ENCODE measurements around the gene DNM3.

The DNM3 gene

GRCh38 chr1:172442404-172442803 is 601.1 kb downstream of the DNM3 start:
- TF ChIP-seq, protein P1, sequence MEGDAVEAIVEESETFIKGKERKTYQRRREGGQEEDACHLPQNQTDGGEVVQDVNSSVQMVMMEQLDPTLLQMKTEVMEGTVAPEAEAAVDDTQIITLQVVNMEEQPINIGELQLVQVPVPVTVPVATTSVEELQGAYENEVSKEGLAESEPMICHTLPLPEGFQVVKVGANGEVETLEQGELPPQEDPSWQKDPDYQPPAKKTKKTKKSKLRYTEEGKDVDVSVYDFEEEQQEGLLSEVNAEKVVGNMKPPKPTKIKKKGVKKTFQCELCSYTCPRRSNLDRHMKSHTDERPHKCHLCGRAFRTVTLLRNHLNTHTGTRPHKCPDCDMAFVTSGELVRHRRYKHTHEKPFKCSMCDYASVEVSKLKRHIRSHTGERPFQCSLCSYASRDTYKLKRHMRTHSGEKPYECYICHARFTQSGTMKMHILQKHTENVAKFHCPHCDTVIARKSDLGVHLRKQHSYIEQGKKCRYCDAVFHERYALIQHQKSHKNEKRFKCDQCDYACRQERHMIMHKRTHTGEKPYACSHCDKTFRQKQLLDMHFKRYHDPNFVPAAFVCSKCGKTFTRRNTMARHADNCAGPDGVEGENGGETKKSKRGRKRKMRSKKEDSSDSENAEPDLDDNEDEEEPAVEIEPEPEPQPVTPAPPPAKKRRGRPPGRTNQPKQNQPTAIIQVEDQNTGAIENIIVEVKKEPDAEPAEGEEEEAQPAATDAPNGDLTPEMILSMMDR (conservative IDR thresholded peaks at IDR 0.05; ENCODE audit: low read depth, low read length) = no peak
- no peak overlapping the region for H3K4me3 ChIP-seq (ENCODE audit: low read depth, low read length)
- no peak for DNase-seq (ENCODE audit: low read depth)

DNA sequence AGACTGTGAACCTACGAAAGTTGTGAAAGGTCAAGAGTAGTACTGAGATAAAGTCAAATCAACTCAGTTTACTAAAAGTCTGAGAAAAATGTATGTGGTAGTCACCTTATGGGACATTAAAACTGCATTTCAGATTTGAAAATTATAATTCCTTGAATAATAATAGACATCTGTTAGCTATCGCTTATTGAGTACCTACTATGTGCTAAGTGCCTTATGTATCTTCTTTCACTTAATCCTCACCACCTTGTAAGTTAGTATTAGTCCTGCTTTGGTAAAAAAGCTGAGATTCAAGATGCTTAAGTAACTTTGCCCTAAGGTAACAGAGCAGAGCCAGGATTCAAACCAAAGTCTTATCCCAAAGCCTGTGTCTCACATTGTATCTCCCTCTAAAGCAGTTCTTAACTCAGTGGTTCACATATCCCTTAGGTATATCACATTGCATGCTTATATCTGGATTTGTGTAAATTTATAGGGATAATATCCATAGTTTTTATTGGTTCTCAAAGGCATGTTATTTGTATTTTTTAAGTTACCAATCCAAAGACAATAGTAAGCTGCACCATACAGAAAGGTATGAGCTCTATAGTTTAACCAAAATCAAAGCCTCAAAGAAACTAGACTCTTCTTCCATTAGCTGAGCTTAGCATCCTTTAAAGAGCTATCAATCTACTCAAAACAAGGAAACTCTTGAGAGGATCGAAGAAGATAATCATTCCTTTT is 601.7 kb downstream of the DNM3 start:
- TF ChIP-seq, protein P1 (conservative IDR thresholded peaks at IDR 0.05; ENCODE audit: low read depth, low read length) = no peak
- H3K4me3 ChIP-seq (ENCODE audit: low read depth, low read length) = peak overlapping the region; percentile 89
- no peak for DNase-seq (ENCODE audit: low read depth)

- DNase-seq (ENCODE audit: low read depth) = peak; percentile 91
- H3K4me3 ChIP-seq (ENCODE audit: low read depth, low read length) = peak within 1 kb of the TSS; percentile 89
- TF ChIP-seq, protein P1 (conservative IDR thresholded peaks at IDR 0.05; ENCODE audit: low read depth, low read length) = peak; percentile 94
Measured at GRCh38 chr1:172443666-172444453, 602.6 kb downstream of the DNM3 start, which contains the start of gene PIGC. TSS of gene PIGC (minus strand) at chr1:172444069. CDS start at chr1:172442622, 1,447 bp downstream.

DNA sequence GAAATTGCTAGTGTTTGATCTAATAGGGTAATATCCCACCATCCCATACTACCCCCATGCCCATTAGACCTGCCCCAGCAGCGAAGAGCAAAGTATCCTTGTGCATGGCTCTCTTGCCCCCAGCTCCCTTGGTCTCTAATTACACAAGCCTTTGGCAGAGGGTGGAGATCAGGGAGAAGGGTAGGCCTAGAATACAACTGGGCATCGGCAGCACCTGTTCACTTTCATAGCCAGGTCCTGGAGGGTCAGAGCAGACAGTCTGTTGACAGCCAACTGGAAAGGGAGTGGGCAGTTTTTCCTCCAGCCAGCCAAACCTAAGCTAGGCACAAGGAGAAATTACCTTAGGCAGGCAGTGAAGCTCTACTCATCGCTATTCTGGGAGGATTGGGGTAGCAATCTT is 605.2 kb downstream of the DNM3 start:
- H3K4me3 ChIP-seq (ENCODE audit: low read depth, low read length) = no peak overlapping the region
- TF ChIP-seq, protein P1 (conservative IDR thresholded peaks at IDR 0.05; ENCODE audit: low read depth, low read length) = no peak
- DNase-seq (ENCODE audit: low read depth) = no peak

DNA sequence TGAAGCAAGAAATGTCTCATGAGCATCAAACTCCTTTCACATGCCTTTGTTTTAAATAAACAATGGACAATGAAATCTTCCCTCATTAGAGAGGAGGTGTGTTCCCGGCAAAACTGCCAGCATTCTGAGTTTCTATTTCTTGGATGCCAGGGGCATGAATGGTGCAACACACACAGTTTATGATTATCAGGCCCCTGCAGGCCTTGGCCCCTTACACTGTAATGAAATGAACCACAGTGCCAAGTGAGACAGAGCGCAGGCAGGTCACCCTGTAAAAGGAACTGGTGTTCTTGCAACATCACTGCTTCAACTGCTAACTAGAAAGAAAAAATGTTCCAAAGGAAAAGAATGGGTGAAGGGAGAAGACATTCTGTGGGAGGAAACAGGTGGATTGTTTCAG is 606.3 kb downstream of the DNM3 start:
- no peak for DNase-seq (ENCODE audit: low read depth)
- no peak overlapping the region for H3K4me3 ChIP-seq (ENCODE audit: low read depth, low read length)
- TF ChIP-seq, protein P1 (conservative IDR thresholded peaks at IDR 0.05; ENCODE audit: low read depth, low read length) = no peak

- no peak for DNase-seq (ENCODE audit: low read depth)
- TF ChIP-seq, protein P1 (conservative IDR thresholded peaks at IDR 0.05; ENCODE audit: low read depth, low read length) = no peak
Measured at GRCh38 chr1:172448995-172449584, 607.8 kb downstream of the DNM3 start.

More at GRCh38 chr1:172448995-172449584, 607.8 kb downstream of the DNM3 start:
- H3K4me3 ChIP-seq (ENCODE audit: low read depth, low read length) = no peak overlapping the region

All from choroid plexus epithelial cell (primary cell).